ENCODE results near the gene PINLYP.

The PINLYP gene

DNA sequence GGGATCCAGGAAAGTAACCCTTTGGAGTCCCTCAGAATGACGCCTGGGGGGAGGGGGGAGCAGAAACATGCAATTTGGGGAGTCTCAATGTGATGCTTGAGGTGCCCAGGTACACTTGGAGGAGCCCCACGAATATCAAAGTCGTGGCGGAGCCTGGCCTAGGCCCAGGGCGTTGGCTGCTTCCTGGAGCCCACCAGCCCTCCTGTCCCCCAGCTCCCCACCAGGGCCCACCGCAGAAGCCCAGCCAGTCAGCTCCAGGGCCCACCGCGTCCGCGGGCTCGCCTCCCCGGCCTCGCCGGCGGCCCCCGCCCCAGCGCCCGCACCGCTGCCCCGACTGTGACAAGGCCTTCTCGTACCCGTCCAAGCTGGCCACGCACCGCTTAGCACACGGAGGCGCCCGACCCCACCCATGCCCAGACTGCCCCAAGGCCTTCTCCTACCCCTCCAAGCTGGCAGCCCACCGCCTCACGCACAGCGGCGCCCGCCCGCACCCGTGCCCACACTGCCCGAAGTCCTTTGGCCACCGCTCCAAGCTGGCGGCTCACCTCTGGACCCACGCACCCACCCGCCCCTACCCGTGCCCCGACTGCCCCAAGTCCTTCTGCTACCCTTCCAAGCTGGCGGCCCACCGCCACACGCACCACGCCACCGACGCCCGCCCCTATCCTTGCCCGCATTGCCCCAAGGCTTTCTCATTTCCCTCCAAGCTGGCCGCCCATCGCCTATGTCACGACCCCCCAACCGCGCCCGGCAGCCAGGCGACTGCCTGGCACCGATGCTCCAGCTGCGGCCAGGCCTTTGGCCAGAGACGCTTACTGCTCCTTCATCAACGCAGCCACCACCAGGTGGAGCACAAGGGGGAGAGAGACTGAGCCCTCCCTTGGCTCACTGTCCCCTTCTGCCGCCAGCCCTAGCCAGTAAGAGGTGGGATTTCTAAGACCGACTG, 40.5 kb upstream of the PINLYP start:
- TF ChIP-seq, protein P1, sequence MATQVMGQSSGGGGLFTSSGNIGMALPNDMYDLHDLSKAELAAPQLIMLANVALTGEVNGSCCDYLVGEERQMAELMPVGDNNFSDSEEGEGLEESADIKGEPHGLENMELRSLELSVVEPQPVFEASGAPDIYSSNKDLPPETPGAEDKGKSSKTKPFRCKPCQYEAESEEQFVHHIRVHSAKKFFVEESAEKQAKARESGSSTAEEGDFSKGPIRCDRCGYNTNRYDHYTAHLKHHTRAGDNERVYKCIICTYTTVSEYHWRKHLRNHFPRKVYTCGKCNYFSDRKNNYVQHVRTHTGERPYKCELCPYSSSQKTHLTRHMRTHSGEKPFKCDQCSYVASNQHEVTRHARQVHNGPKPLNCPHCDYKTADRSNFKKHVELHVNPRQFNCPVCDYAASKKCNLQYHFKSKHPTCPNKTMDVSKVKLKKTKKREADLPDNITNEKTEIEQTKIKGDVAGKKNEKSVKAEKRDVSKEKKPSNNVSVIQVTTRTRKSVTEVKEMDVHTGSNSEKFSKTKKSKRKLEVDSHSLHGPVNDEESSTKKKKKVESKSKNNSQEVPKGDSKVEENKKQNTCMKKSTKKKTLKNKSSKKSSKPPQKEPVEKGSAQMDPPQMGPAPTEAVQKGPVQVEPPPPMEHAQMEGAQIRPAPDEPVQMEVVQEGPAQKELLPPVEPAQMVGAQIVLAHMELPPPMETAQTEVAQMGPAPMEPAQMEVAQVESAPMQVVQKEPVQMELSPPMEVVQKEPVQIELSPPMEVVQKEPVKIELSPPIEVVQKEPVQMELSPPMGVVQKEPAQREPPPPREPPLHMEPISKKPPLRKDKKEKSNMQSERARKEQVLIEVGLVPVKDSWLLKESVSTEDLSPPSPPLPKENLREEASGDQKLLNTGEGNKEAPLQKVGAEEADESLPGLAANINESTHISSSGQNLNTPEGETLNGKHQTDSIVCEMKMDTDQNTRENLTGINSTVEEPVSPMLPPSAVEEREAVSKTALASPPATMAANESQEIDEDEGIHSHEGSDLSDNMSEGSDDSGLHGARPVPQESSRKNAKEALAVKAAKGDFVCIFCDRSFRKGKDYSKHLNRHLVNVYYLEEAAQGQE (IDR thresholded peaks at IDR 0.05; ENCODE audit: insufficient read depth in 1 of 2, low read depth in 2 of 2, low read length in 2 of 2) = no peak
- TF ChIP-seq FOXP2 (optimal IDR thresholded peaks at IDR 0.05; ENCODE audit: borderline replicate concordance, extremely low read depth, extremely low read length, insufficient read depth) (no peak), SIN3A (IDR thresholded peaks at IDR 0.05; ENCODE audit: borderline replicate concordance, insufficient read depth, low read length) (no peak), POLR2AphosphoS5 (IDR thresholded peaks at IDR 0.05; ENCODE audit: low read depth, low read length) (no peak)

DNA sequence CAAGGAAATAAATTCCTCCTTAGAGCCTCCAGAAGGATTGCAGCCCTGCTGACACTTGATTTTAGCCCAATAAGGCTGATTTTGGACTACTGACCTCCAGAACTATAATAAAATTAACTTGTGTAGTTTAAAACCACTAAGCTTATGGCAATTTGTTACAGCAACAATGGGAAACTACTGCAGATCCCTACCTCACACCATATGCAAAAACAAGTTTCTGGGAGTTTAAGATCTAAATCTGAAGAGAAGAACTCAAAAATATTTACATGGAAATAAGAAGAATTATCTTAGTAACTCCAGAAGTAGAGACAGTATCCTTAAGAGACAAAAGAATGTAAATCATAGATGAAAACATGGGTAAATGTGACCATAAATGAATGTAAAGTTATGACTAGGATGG, 36.7 kb upstream of the PINLYP start:
- TF ChIP-seq TAF1 (IDR thresholded peaks at IDR 0.05; ENCODE audit: borderline replicate concordance, insufficient read depth, low read length) (no peak), FOXP2 (optimal IDR thresholded peaks at IDR 0.05; ENCODE audit: borderline replicate concordance, extremely low read depth, extremely low read length, insufficient read depth) (no peak), POLR2AphosphoS5 (IDR thresholded peaks at IDR 0.05; ENCODE audit: low read depth, low read length) (no peak), SIN3A (IDR thresholded peaks at IDR 0.05; ENCODE audit: borderline replicate concordance, insufficient read depth, low read length) (no peak)
- TF ChIP-seq, protein P1 (IDR thresholded peaks at IDR 0.05; ENCODE audit: insufficient read depth in 1 of 2, low read depth in 2 of 2, low read length in 2 of 2) = no peak

DNA sequence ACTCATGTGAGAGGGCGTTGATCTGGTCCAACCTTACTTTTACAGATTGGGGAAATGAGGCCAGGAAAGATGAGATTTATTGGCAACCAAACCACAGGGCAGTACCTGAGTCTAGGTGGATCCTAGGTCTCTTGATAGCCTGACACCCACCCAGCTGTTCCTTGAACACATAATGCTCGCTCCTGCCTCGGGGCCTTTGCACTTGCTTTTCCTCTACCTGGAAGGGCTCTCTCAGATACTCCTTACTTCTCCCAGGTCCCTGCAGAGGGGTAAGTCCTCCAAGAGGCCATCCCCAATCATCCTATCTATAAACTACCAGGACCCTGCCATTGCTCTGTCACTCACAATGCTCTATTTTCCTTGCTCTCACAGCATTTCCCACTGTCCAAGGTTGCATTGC, 35.2 kb upstream of the PINLYP start:
- TF ChIP-seq TAF1 (IDR thresholded peaks at IDR 0.05; ENCODE audit: borderline replicate concordance, insufficient read depth, low read length) (no peak), POLR2AphosphoS5 (IDR thresholded peaks at IDR 0.05; ENCODE audit: low read depth, low read length) (no peak), SIN3A (IDR thresholded peaks at IDR 0.05; ENCODE audit: borderline replicate concordance, insufficient read depth, low read length) (no peak), FOXP2 (optimal IDR thresholded peaks at IDR 0.05; ENCODE audit: borderline replicate concordance, extremely low read depth, extremely low read length, insufficient read depth) (no peak)
- TF ChIP-seq, protein P1 (IDR thresholded peaks at IDR 0.05; ENCODE audit: insufficient read depth in 1 of 2, low read depth in 2 of 2, low read length in 2 of 2) = no peak

DNA sequence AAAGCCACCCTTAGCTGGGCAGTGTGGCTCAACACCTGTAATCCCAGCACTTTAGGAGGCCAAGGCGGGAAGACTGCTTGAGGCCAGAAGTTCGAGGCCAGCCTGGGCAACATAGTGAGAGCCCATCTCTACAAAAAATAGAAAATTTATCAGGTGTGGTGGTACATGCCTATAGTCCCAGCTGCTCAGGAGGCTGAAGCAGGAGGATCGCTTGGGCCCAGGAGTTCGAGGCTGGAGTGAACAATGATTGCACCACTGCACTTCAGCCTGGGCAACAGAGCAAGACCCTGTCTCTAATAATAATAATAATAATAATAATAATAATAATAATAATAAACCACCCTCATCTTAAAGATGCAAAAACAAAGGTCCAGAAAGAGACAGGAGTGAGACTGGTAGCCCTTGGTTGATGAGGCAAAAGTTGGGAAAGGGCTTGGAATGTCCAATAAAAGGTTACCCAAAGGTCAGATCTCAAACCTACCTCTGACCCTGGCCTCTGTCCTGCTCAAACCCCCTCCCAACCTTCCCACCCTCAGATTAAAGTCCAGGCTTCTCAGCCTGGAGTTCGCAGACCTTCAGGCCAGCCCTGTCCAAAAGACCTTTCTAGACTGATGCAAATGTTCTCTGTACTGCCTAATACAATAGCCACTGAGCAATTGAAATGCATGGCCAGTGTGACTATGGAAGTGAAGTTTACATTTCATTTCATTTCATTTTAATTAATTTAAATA, 33.5 kb upstream of the PINLYP start:
- TF ChIP-seq, protein P1 (IDR thresholded peaks at IDR 0.05; ENCODE audit: insufficient read depth in 1 of 2, low read depth in 2 of 2, low read length in 2 of 2) = no peak
- no peak for TF ChIP-seq TAF1 (IDR thresholded peaks at IDR 0.05; ENCODE audit: borderline replicate concordance, insufficient read depth, low read length)
